CD4-positive, alpha-beta T cell treated with Interleukin-21 for 1 hour (primary cell): ENCODE measurements around the gene SPSB1.
"Not testable (repeated sequence)": the region's sequence is repeated elsewhere in the genome, so short reads cannot be mapped to it uniquely, and the experiment has no call there.

Experiments
- DNase-seq: peaks from one replicate; pipeline ENCODE4 v3.0.0-alpha.2; 2020

Gene SPSB1

DNA sequence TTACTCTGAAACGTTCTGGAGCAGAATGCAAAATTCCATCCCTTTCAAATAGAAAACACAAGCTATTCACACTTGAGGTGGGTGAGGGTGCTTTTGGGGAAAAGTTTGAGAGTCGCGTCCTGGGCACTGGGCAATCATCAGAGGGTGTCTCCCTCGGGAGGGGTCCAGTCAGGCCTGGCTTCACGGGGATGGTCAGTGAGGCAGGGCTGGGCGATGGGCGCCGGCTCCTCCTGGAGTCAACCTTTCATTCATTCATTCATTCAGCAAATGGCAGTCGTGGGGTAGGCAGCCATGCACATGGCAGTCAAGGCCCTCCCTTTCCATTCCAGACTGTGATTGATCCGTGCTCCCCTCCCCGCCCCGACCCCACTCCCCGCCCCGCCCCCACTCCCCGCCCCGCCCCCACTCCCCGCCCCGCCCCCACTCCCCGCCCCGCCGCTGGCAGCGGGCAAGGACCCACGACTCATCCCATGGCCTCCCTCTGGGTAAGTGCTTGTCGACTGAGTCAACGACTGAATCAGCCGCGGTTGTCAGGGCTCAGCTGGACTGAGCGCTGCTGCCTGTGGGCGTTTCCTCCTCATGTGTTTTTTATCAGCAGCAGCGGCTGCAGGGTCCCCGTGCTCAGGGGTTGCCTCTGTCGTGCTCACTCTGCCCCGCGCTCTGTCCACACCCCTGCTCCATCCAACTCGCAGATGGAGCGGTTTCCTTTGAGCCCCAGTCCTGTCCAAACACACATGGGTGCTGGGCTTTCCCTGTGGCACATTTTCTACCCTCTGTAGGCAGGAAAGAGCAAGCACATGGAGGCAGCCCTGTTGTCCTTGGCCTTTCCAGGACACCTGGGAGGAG is 12.5 kb upstream of the SPSB1 start:
- DNase-seq, result no peak

GRCh38 chr1:9281071-9281827 is 11.4 kb upstream of the SPSB1 start:
- DNase-seq, result no peak

DNA sequence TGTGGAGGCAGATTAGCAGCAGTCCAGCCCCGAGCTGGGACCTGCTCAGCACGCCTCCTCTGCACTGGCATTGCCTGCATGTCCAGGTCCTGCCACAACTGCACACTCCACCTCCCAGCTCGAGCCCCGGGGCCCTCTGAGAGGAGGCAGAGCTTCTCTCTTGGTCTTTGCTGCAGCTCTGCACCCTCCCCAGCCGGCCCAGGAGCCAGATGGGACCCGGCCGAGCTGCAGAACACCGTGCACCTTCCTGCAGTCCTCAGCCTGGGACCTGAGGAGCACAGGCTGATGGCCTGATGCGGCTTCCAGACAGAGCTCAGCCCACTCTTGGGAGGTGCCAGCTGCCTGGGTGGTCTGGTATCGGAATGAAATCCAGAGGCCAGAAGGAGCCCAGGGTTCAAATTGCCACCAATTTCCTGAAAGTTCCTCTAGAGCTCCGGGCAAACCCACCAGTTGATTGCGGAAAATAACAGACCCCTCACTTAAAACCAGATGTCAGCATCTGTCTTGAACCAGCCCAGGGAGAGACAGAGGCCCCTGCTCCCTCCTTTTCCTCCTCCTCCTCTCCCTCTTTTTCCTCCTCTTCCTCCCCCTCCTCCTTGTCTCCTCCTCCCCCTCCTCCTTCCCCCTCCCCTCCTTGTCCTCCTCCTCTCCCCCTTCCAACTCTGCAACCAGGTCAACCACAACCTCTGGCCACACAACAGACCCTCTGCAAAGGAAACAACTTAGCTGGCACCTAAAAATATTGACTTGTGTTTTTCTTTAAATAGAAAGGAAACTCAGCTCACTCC is 10.6 kb upstream of the SPSB1 start:
- no peak for DNase-seq

DNA sequence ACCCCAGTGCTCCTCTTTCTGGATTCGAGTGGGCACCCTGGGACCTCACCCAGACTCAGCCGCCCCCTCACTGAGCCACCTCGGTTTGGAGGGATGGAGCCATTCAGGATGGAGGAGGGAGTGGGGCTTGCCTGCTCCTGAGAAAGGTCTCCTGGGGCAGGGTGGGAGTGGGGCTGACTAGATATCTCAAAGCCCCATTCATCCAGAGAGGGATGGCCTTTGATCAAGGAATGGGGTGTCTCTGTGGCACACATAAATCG is 10.1 kb upstream of the SPSB1 start:
- no peak for DNase-seq

DNA sequence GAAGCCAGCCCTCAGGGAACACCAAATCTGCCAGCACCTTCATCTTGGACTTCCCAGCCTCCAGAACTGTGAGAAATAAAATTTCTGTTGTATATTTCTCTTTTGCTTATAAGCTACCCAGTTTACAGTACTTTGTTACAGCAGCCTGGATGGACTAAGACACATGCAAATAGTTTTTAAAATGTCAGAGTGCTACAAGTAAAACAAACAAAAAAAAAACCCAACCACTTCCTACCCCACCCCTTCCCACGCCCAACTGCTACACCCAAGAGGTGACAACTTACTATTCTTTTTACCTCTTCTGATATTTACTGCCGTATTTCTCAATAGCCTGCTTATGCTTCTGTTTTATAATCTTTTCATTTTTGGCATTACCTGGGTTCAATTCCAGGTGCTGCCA is 8.6 kb upstream of the SPSB1 start:
- peak; percentile 13 for DNase-seq

- DNase-seq, result no peak
These were observed 6.1 kb upstream of the SPSB1 start for GRCh38 chr1:9286556-9286955.

DNA sequence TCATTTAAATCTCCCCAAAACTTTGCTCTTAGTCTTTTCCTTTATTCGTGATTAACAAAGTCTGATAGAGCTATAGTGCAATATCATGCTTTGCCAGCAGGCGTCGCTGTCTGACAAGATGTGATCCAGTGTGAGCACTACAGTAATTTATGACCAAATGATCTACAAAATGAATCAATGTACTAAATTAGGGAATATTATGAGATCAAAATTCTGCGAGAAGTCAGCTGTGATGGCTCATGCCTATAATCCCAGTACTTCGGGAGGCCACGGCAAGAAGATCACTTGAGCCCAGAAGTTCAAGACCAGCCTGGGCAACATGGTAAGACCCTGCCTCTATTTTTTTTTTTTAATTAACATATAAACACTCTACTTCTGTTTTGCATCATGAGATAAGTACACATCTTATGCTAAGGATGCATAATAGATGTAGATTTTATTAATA is 3.6 kb upstream of the SPSB1 start:
- peak; percentile 84 for DNase-seq

- peak; percentile 19 for DNase-seq
These were observed 2.8 kb upstream of the SPSB1 start for GRCh38 chr1:9289711-9290485.

DNA sequence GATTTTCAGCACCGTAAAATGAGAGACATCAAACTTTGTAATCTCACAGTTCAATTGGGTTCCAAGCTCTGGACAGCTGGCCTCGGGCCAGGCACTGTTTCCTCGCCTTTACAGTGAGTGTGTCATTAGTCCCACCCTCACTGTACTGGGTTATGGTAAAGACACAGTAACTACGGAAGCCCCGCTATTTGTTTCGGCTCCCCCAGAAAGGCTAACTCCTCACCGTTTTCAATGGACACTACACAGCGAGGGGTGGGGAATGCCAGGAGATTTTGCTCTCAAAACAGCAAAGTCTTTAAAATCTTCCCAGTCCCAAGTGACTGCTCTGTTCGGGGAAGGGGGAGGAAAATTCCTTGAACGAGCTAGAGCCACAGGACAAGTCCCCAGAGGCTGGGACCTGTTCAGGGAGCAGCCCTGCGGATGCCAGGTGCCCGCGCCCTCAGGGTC is 757 bp upstream of the SPSB1 start:
- DNase-seq, result no peak

- DNase-seq, result no peak
These were observed 493 bp downstream of the SPSB1 start for GRCh38 chr1:9293241-9293532.

GRCh38 chr1:9293533-9294404 is 1.1 kb downstream of the SPSB1 start:
- DNase-seq, result peak; percentile 49

DNA sequence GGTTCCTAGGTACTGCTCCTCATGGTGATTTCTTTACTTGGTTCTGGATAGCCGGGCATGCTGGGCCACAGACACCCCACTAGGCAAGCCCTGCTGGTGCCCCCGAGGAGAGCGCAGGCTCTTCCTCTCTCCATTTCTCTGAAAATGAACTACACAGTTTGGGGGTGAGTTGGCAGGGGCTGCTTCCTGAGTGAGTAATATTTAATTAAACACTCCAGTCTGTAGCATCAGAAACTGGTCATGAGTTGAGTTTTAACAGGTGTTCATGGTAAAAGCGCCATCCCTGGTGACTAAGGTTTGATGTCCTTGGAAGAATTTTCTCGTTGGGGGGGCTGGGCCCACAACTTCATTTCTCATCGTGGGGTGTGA is 1.7 kb downstream of the SPSB1 start:
- no peak for DNase-seq

GRCh38 chr1:9294910-9295636 is 2.4 kb downstream of the SPSB1 start:
- peak; percentile 39 for DNase-seq

GRCh38 chr1:9295884-9296283 is 3.2 kb downstream of the SPSB1 start:
- DNase-seq, result no peak

DNA sequence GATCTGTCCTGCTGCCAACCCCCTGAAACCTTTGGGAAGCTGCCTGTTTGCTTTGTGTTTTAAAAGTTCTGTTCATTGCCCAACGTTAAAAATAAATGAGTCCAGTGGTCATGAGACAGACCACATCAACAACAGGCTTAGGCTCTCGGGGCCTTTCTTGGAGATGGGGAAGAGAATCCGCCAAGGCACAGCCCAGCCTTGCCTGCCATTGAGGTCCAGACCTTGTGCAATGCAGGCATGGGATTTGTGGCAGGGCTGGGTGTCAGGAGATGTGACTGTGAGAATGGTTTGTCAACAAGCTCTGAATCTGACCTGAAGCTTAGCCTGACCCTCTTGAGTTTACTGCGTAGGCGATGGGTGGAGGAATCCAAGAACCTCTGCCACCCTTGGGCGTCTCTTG is 4.2 kb downstream of the SPSB1 start:
- no peak for DNase-seq

DNA sequence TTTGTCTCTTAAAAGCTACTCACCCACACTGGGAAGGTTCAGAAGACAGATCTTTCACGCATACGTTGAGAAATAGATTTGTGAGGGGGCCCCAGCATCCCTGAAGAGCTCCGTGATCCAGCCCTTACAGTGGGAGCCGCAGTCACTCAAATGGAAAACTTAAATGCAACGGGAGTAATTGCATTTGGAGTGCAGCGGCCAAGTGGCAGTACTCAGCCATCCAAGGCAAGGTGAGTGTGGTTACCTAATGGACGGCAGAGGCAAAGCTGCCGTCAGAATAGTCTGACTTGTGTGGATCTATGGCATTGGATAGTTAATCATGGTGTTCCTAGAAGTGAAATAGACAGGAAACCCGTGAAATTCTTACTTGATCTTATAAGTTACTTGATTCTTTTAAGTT is 5.1 kb downstream of the SPSB1 start:
- DNase-seq, result no peak

- DNase-seq, result no peak
These were observed 5.6 kb downstream of the SPSB1 start for GRCh38 chr1:9298282-9298681.

DNA sequence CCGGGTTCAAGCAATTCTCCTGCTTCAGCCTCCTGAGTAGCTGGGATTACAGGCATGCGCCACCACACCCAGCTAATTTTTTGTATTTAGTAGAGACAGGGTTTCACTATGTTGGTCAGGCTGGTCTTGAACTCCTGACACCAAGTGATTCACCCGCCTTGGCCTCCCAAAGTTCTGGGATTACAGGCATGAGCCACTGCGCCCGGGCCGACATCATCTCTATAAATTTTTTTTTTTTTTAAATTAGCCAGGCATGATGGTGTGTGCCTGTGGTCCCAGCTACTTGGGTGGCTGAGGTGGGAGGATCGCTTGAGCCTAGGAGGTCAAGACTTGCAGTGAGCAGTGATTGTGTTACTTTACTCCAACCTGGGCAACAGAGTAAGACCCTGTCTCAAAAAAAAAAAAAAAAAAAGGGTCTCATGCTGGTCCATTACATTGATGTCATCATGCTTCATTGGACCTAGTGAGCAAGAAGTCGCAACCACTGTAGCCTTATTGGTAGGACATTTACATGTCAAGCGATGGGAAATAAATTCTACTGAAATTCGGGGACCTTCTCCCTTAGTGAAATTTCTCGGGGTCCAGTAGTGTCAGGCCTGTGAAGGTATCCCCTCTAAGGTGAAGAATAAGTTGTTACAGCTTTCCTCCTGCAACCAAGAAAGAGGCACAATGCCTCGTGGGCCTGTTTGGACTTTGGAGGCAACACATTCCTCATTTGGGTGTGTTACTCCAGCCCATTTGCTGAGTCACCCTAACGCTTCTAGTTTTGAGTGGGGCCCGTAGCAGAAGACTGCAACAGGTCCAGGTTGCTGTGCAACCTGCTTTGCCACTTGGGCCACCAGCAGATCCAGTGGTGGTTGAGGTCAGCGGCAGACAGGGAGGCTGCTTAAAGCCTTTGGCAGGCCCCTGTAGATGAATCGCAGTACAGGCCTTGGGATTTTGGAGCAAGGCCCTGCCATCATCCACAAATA is 7.2 kb downstream of the SPSB1 start:
- DNase-seq, result not testable (repeated sequence)

DNA sequence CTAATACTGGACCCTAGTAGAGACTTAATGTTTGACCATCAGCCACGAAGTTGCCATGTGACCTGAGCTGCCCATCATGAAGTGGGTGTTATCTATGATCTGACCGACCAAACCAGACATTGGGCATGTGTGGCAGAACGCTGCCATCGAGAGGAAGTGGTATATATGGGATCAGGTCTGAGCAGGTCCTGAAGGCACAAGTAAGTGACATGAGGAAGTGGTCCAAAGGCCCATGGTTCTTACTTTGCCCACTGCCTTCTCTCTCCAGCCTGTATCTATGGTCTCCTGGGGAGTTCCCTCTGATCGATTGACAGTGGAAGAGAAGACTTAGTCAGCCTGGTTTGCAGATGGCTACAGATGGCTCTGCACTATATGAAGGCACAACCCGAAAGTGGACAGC is 7.9 kb downstream of the SPSB1 start:
- DNase-seq, result no peak
